Measurements from ENCODE around the gene CAMKMT. TPM values are rescaled to one million over a fixed set of nuclear protein-coding genes. Genes with fewer than 3 reads are reported as not detected.

Gene CAMKMT
- total RNA-seq, 4 donors from 2014 or later, result 6.0 to 15.3 (median 10.7) TPM

GRCh38 chr2:44772131-44772530, 410.4 kb downstream of the CAMKMT start:
- Histone ChIP-seq H3K27me3 (peaks cover 6% of the 10 kb centered on the region), H3K4me3 (no peak overlapping the region), H3K36me3 (no peaks in the 10 kb centered on the region), H3K27ac (no peak overlapping the region), H3K9me3 (no peaks in the 10 kb centered on the region), H3K4me1 (peaks cover 8% of the 10 kb centered on the region)
- WGBS, result 94% methylated on average over 9 of the region's 9 CpGs
- no peak for DNase-seq (ENCODE audit: low spot score in 2 of 2)
- TF ChIP-seq EP300 (IDR thresholded peaks at IDR 0.05), result no peak
- TF ChIP-seq POLR2A (IDR thresholded peaks at IDR 0.05), result no peak
- TF ChIP-seq POLR2AphosphoS5 (IDR thresholded peaks at IDR 0.05), result no peak
- no peak for TF ChIP-seq CTCF (IDR thresholded peaks at IDR 0.05)

- Histone ChIP-seq H3K9me3 (no peaks in the 10 kb centered on the region), H3K36me3 (no peaks in the 10 kb centered on the region), H3K27ac (no peak overlapping the region), H3K4me3 (no peak overlapping the region), H3K4me1 (peaks cover 15% of the 10 kb centered on the region), H3K27me3 (peaks cover 6% of the 10 kb centered on the region)
- TF ChIP-seq POLR2AphosphoS5 (IDR thresholded peaks at IDR 0.05) (no peak), CTCF (IDR thresholded peaks at IDR 0.05) (no peak), POLR2A (IDR thresholded peaks at IDR 0.05) (no peak), EP300 (IDR thresholded peaks at IDR 0.05) (no peak)
- no peak for DNase-seq (ENCODE audit: low spot score in 2 of 2)
- 86% methylated on average over 2 of the region's 2 CpGs for WGBS
Measured at GRCh38 chr2:44772669-44773378, 411.1 kb downstream of the CAMKMT start.

GRCh38 chr2:44774826-44775492, 413.2 kb downstream of the CAMKMT start:
- Histone ChIP-seq H3K4me1 (peaks cover 13% of the 10 kb centered on the region), H3K27me3 (no peaks in the 10 kb centered on the region), H3K4me3 (no peak overlapping the region), H3K9me3 (no peaks in the 10 kb centered on the region), H3K36me3 (no peaks in the 10 kb centered on the region), H3K27ac (no peak overlapping the region)
- WGBS, result 92% methylated on average over 4 of the region's 4 CpGs
- TF ChIP-seq POLR2A (IDR thresholded peaks at IDR 0.05), result no peak
- no peak for TF ChIP-seq CTCF (IDR thresholded peaks at IDR 0.05)
- TF ChIP-seq EP300 (IDR thresholded peaks at IDR 0.05), result no peak
- TF ChIP-seq POLR2AphosphoS5 (IDR thresholded peaks at IDR 0.05), result no peak
- no peak for DNase-seq (ENCODE audit: low spot score in 2 of 2)

- no peak for TF ChIP-seq POLR2A (IDR thresholded peaks at IDR 0.05)
- TF ChIP-seq CTCF (IDR thresholded peaks at IDR 0.05), result no peak
- no peak for TF ChIP-seq EP300 (IDR thresholded peaks at IDR 0.05)
- TF ChIP-seq POLR2AphosphoS5 (IDR thresholded peaks at IDR 0.05), result no peak
- 69% methylated on average over 6 of the region's 6 CpGs for WGBS
- Histone ChIP-seq H3K4me1 (peaks cover 13% of the 10 kb centered on the region), H3K9me3 (no peaks in the 10 kb centered on the region), H3K36me3 (no peaks in the 10 kb centered on the region), H3K27me3 (no peaks in the 10 kb centered on the region), H3K4me3 (no peak overlapping the region), H3K27ac (no peak overlapping the region)
- no peak for DNase-seq (ENCODE audit: low spot score in 2 of 2)
Measured at GRCh38 chr2:44777036-44777435, 415.3 kb downstream of the CAMKMT start.

- Histone ChIP-seq H3K9me3 (no peaks in the 10 kb centered on the region), H3K4me3 (no peak overlapping the region), H3K36me3 (no peaks in the 10 kb centered on the region), H3K4me1 (peaks cover 13% of the 10 kb centered on the region), H3K27ac (no peak overlapping the region), H3K27me3 (no peaks in the 10 kb centered on the region)
- no peak for TF ChIP-seq EP300 (IDR thresholded peaks at IDR 0.05)
- TF ChIP-seq POLR2AphosphoS5 (IDR thresholded peaks at IDR 0.05), result no peak
- no peak for TF ChIP-seq CTCF (IDR thresholded peaks at IDR 0.05)
- TF ChIP-seq POLR2A (IDR thresholded peaks at IDR 0.05), result no peak
- 20% methylated on average over 11 of the region's 11 CpGs for WGBS
- no peak for DNase-seq (ENCODE audit: low spot score in 2 of 2)
Measured at GRCh38 chr2:44777537-44777936, 415.8 kb downstream of the CAMKMT start.
